ENCODE results near the gene LECT2. TPM values are rescaled to one million over a fixed set of nuclear protein-coding genes. Genes with fewer than 3 reads are reported as not detected.

The LECT2 gene
- total and polyA plus RNA-seq, 12 donors: not detected

DNA sequence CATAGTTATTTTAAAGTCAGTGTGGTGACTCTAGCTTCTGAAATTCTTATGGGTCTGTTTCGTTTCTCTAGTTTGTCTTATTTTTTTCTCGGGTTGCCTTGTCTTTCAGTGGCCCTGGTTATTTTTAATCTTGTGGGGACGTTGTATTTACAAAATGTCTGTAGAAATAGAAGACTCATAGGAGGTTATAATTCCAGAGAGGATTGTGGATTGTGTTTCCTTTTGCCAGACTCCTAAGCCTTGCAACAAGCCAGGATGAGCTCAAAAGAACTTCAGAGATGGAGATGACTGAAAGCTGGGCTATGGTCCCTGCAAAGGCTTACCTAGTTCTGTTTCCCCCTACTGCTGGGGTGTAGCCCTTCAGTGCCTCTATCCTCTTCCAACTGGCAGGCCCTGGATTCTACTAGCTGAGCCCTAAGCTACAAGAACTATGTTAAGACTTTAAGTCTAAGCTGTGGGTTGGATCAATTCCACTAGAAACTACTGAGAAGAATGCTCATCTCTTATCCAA lies 32.2 kb upstream of the LECT2 start:
- 63 to 70% (median 66%) methylated on average over 3 of the region's 3 CpGs for WGBS, 4 donors
- Histone ChIP-seq H3K4me1 (replicated peaks in 1 of 2) (no peaks in the 10 kb centered on the region), H3K27ac (no peak overlapping the region), H3K4me3 (no peak overlapping the region), H3K36me3 (replicated peaks in 1 of 2) (no peaks in the 10 kb centered on the region), H3K27me3 (no peaks in the 10 kb centered on the region), H3K9me3 (replicated peaks in 1 of 3) (no peaks in the 10 kb centered on the region)
- DNase-seq: no peak
- TF ChIP-seq, protein P1, sequence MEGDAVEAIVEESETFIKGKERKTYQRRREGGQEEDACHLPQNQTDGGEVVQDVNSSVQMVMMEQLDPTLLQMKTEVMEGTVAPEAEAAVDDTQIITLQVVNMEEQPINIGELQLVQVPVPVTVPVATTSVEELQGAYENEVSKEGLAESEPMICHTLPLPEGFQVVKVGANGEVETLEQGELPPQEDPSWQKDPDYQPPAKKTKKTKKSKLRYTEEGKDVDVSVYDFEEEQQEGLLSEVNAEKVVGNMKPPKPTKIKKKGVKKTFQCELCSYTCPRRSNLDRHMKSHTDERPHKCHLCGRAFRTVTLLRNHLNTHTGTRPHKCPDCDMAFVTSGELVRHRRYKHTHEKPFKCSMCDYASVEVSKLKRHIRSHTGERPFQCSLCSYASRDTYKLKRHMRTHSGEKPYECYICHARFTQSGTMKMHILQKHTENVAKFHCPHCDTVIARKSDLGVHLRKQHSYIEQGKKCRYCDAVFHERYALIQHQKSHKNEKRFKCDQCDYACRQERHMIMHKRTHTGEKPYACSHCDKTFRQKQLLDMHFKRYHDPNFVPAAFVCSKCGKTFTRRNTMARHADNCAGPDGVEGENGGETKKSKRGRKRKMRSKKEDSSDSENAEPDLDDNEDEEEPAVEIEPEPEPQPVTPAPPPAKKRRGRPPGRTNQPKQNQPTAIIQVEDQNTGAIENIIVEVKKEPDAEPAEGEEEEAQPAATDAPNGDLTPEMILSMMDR (IDR thresholded peaks at IDR 0.05): no peak
- no peak for TF ChIP-seq POLR2A (IDR thresholded peaks at IDR 0.05)
- intact Hi-C loops (cut with DNase I): no loop called here

DNA sequence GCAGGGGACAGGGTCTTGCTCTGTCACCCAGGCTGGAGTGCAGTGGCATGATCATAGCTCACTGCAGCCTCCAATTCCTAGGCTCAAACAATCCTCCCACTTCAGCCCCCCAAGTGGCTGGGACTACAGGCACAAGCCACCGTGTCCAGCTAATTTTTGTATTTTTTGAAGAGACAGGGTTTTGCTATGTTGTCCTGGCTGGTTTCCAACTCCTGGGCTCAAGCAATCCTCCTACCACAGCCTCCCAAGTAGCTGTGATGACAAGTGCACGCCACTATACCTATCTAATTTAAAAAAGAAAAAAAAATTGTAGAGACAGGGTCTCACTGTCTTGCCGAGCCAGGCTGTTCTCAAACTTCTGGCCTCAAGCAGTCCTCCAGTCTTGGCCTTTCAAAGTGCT lies 31.6 kb upstream of the LECT2 start:
- TF ChIP-seq, protein P1 (IDR thresholded peaks at IDR 0.05): no peak
- TF ChIP-seq POLR2A (IDR thresholded peaks at IDR 0.05): no peak
- Histone ChIP-seq H3K4me1 (replicated peaks in 1 of 2) (no peaks in the 10 kb centered on the region), H3K9me3 (replicated peaks in 1 of 3) (no peaks in the 10 kb centered on the region), H3K27ac (no peak overlapping the region), H3K36me3 (replicated peaks in 1 of 2) (no peaks in the 10 kb centered on the region), H3K27me3 (no peaks in the 10 kb centered on the region), H3K4me3 (no peak overlapping the region)
- 70 to 88% (median 84%) methylated on average over 3 of the region's 3 CpGs for WGBS, 4 donors
- intact Hi-C loops (cut with DNase I): no loop called here
- no peak for DNase-seq

DNA sequence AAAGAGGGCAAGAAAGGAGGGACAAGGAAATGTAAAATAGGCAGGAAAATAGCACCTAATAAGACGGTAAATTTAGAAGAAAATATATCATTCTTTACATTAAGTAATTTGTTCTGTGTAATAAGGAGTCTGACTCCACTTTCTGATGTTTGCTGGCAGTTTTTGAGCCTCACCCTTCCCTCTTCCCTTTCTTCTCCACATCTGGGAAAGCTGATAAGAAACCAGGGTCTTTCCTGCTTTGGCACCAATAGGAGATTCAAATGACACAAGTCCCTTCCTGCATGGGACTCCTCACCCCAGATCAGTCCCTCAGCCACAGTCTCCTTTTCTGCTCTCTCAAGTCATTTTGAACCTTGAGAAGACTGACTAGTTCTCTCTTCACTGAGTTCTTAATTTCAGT lies 31.2 kb upstream of the LECT2 start:
- H3K27me3 ChIP-seq: no peaks in the 10 kb centered on the region
- intact Hi-C loops (cut with DNase I): no loop called here
- H3K4me3 ChIP-seq: no peak overlapping the region
- H3K27ac ChIP-seq: no peak overlapping the region
- DNase-seq: no peak
- TF ChIP-seq, protein P1 (IDR thresholded peaks at IDR 0.05): no peak
- no peak for TF ChIP-seq POLR2A (IDR thresholded peaks at IDR 0.05)
- no peaks in the 10 kb centered on the region for H3K4me1 ChIP-seq (replicated peaks in 1 of 2)
- H3K36me3 ChIP-seq (replicated peaks in 1 of 2): no peaks in the 10 kb centered on the region
- H3K9me3 ChIP-seq (replicated peaks in 1 of 3): no peaks in the 10 kb centered on the region
- WGBS, 4 donors: 43 to 58% (median 52%) methylated on average over 1 of the region's 1 CpG

DNA sequence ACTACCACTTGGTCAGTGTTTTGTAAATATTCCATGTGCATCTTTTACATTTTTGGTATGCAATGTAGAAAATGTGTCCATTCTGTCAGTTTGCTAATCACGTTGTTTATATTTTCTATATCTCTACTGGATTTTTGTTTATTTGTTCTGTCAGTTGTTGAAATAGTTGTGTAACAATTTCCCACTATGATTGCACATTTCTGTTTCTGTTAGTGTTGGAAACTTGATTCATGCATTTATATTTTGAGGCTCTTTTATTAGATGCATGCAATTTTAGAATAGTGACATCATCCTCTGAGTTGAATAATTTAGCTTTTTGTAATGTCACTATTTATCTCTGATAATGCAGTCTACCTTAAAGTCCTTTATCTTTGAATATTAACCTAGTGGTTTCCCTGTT lies 25.8 kb upstream of the LECT2 start:
- no peaks in the 10 kb centered on the region for H3K27me3 ChIP-seq
- no peaks in the 10 kb centered on the region for H3K9me3 ChIP-seq (replicated peaks in 1 of 3)
- no peak overlapping the region for H3K4me3 ChIP-seq
- 48 to 70% (median 63%) methylated on average over 1 of the region's 1 CpG for WGBS, 4 donors
- no peaks in the 10 kb centered on the region for H3K4me1 ChIP-seq (replicated peaks in 1 of 2)
- no peaks in the 10 kb centered on the region for H3K36me3 ChIP-seq (replicated peaks in 1 of 2)
- no peak for DNase-seq
- no peak for TF ChIP-seq POLR2A (IDR thresholded peaks at IDR 0.05)
- TF ChIP-seq, protein P1 (IDR thresholded peaks at IDR 0.05): no peak
- intact Hi-C loops (cut with DNase I): no loop called here
- H3K27ac ChIP-seq: no peak overlapping the region
